ENCODE results near the gene PRICKLE2.

PRICKLE2 gene

DNA sequence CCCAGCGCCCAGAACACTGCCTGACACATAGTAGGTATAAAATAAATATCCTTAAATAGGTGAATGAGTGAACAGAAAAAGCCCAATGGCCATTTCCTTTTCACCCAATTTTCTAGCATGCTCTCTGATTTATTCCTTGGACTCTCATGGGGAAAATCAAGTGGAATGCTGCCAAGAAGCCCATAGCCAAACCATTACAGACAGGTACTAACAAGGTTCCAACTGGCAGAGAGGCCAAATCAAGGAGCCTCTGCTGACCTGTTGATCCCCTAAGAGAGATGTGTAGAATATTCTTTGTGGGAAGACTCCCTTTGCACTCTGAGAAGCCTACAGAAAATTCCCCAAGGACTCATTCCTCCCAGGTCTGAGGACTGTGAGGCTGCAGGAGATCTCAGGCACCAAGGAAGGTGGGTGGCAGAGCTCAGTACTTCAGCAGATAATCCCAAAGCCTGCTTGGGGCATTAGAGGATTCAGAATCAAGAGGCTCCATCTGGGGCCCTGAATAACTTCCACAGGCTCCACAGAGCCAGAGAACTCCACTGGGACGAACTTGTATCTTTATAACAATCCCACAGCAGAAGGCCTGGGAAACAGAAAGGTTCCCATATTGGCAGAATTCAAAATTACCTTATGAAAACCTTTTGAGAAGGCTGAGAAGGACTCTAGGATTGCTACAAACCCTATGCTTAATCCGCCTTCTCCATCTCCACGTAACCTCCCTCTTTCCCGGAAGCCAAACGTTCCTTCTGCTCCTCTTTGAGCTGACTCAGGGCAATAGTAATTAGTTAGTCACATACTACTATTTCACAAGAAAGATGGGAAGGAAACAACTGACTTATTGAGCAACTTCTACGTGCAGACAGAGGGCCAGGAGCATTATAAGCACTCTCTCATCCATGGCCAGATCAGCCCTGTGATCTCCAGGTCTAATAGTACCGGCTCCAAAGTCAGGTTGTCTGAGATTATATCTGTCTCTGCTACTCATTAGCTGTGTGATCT, 34.5 kb downstream of the PRICKLE2 start:
- DNase-seq (ENCODE audit: low read depth, low spot score): no peak

DNA sequence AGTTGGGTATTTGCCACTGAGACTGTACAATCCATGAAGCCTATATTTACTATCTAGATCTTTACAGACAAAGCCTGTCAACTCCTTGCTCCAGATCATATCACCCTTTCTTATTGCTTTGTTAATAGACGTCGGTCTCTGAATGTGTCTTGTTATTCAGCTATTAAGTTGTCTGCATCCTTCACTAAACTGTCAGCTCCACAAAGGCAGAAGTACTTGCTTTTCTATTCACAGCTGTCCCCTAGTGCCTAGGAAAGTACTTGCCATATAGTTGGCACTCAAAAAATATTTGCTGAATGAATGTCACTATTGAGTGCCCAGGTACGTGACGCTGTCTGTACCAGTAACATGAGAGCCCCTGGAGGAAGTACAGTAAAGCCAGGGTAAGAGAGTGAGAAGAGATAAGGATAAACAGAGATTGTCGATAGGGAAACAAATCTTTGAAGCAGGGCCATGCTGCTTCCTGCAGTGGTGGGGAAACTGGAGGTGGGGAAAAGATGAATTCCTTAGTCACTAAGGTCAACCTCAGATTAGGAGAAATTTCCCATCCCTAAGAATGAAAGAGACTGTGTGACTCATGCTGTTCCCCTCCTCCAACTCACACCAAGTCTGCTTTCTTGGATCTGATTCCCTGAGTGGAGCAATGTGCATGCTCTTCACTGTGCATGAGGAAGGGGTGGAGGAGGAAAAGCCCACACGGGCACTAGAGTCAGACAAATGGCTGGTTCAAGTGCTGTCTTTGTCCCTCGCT, 36.3 kb downstream of the PRICKLE2 start:
- no peak for DNase-seq (ENCODE audit: low read depth, low spot score)

DNA sequence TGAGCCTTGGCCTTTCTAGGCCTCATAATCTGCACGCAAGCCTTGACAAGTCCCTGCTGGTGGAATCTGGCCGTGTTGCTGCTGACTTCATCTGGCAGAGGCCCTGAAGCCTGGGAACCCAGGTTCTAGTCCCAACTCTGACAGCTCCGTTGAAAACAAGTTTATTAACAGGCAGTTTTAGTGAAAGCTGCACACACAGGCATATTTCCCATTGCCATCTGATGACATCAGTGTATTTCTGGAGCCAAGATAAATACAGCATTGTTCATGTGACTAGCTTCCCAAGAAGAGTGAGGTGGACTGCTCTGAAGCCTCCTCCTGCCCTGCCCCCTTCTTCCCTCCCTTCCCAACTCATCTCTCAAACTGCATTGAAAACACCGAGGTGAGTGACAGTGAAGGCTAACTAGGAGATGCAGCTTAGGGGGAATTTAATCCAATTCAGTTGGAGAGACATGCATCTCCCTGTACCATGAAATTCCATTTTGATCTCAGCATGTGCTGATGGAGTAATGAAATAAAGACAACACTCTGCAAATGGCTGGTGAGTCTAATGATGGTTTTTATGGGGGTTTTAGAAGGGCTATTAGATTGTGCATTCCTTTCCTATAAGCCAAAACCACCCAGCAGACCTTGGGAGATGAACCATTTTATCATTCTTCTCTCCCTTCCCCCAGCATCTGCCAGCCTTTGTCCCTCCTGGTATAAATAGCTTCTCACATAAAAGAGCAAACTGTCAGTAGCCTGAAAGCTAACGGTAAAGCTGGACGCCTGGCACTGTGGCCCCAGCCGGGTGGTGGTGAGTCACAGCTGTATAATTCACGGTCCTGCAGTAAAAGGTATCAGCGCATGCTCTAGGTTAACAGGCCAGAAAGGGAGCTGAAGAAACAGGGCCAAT, 38.0 kb downstream of the PRICKLE2 start:
- DNase-seq (ENCODE audit: low read depth, low spot score): no peak

- DNase-seq (ENCODE audit: low read depth, low spot score): no peak
Observed at GRCh38 chr3:64186667-64187064, 38.6 kb downstream of the PRICKLE2 start.

DNA sequence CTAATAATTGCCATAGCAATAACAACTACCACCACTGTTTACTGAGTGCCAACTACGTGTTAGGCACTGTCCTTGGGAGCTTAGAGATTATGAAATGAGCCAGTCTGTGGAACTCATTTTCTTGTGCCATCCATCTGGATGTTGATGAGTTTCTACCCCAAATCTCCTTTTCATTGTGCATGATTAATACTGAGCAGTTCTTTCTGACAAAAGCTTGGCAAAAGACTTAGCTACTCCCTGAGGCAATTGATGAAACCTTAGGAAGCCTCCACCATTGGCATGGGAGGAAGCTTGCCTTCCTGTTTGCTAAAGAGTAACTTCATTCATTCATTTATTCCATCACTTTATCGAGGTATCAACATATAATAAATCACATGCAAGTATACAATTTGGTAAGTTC, 39.8 kb downstream of the PRICKLE2 start:
- DNase-seq (ENCODE audit: low read depth, low spot score): no peak

GRCh38 chr3:64184621-64185020, 40.6 kb downstream of the PRICKLE2 start:
- no peak for DNase-seq (ENCODE audit: low read depth, low spot score)

DNA sequence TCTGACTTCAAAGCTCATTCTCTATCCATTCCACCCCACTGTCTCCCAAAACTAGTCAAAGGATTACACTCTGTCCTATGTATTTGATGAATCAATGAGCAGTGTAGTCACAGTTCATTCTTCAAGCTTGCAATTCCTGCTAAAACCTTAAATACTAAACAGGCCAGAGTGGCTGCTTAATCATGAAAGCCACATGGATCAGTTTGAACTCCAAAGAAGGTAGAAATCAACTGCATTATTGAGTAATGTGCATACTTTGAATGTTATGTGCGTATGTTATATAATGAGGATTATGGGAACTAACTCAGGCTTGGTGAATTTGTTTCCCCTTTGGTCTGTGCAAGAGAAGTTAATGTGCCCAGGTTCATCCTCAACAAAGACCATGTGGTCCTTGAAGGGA, 45.4 kb downstream of the PRICKLE2 start:
- DNase-seq (ENCODE audit: low read depth, low spot score): no peak

- DNase-seq (ENCODE audit: low read depth, low spot score): no peak
Observed at GRCh38 chr3:64179249-64179648, 46.0 kb downstream of the PRICKLE2 start.

DNA sequence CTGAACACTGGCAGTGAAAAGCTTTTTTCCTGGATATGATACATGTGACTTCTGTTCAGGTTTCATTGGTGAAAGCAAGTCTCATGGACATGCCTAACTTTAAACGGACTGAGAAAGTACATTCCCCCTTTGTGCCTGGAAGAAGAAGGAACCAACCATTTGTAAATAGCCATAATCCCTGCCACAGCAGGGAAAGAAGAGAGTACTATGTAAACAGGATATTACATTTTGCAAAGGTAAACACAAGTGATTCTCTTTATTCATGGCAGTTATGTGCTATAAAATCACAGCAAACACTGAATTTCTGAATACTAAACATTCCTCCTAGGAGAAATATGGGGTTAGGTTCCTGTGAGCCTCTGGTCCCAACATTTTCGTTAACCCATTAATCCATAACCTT, 46.8 kb downstream of the PRICKLE2 start:
- no peak for DNase-seq (ENCODE audit: low read depth, low spot score)

DNA sequence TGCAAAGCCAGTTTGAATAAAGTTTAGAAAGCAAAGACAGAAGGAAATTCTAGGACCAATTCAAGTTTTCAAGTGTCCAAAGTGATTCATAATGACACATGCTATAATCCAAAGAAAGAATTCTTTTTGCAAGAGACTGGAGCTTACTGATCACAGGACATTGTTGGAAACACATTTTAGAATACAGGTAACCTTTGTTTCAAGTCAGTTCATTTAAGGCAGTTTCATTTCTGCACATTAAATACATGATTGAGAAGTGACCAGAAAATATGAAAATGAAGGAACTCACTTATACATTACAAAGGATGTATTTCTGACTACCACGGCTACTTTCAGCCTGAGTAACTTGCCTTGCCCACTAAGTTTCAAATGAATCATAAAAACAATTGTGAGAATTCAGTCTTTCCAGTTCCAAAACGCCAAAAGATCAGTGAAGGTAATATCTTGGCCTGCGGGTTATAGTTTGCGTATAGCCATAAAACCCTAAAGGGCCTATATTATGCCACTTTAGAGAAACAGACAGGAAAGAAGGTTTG, 48.7 kb downstream of the PRICKLE2 start:
- DNase-seq (ENCODE audit: low read depth, low spot score): no peak

DNA sequence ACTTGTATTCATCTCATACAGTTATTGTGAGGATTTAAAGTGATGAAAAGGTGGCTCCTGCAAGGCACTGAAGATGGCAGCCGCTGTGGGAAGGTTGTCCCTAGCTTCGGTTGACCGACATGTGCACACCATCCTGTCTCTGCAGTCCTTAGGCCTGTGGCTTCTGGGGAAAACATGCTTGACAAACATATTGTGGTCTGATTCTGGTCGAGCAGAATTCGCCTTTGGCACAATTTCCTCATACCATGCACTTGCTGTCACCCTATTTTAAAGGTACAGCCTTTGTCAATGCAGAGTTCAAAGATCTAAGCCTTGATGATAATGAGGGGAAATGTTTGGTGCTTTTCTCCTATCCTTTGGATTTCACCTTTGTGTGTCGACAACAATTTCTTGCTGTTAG, 50.9 kb downstream of the PRICKLE2 start:
- no peak for DNase-seq (ENCODE audit: low read depth, low spot score)

DNA sequence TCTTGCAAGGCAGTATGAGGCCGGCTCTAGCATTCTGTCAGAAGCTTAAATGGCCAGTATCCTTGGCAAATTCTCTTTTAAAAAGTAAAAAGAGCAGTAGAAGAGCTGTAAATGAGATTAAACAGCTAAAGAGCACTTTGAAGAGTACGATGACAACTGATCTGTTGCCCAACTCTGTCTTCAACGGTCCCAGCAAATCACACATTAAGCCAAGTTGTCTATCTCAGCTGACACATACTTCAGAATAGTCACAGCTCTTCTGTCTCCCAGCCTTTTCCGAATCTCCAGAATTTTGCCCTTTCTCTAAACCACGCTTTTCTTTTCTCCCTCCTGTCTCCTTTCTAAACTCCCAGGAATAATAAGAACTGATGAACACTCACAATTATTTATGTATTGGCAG, 51.7 kb downstream of the PRICKLE2 start:
- DNase-seq (ENCODE audit: low read depth, low spot score): no peak

DNA sequence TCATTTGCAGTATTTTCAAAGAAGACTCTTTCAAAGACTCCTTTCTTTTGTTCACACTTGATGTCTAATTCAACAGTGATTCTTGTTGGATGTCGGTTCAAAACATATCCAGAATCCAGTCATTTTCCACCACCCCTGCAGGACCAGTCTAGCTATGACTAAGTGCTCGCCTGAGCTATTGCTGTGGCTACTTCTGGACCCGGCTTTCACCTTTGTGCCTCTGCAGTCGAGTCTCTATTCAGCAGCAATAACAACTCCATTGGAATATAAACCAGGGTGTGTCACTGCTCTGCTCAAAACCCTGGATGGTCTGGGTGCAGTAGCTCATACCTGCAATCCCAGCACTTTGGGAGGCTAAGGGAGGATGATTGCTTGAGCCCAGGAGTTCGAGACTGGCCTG, 55.0 kb downstream of the PRICKLE2 start:
- DNase-seq (ENCODE audit: low read depth, low spot score): no peak

GRCh38 chr3:64167868-64168267, 57.4 kb downstream of the PRICKLE2 start:
- no peak for DNase-seq (ENCODE audit: low read depth, low spot score)

- DNase-seq (ENCODE audit: low read depth, low spot score): no peak
Observed at GRCh38 chr3:64167351-64167750, 57.9 kb downstream of the PRICKLE2 start.

DNA sequence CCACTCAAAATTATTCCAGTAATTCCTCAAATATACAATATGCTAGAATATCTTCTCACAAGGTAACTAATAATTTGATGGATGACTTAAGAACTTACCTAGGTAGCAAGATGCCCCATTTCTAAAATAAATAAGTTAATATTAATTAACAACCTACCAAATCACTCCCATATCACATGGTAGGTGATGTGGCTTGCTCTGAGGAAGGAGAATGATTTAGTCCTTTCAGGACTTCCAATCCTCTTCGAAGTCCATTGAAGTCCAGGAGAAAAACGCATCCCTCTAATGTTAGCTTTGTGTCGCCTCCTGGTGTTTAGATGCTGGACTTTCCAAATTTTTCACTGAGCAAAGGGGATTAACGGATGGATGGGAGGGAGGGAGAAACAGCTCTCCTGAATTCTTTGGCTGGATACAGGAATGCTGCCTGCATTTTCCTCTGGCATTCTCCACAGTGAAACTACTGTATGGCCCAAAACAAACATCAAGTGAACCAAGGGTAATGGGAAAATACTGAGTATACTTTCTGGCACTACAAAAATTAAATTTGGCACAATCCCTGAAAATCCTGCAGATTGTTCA, 58.6 kb downstream of the PRICKLE2 start:
- DNase-seq (ENCODE audit: low read depth, low spot score): no peak

DNA sequence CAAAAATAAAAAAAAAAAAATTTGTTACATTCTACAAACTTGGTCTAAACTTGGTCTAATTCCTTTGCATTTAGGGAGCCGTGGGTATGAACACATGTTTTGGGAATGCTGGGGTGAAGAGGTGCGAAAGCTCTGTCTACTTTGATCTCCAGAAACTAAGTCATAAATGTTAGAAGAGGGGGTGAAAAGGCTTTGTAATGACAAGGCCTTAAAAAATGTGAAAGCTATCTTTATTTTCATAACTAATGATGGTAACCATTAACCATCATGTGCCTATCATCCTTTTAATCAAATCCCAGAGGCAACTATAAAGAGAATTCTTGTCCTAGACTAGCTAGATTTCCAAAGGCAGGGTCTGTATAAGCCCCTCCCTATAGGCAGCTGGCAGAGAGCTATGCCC, 60.9 kb downstream of the PRICKLE2 start:
- DNase-seq (ENCODE audit: low read depth, low spot score): no peak

DNA sequence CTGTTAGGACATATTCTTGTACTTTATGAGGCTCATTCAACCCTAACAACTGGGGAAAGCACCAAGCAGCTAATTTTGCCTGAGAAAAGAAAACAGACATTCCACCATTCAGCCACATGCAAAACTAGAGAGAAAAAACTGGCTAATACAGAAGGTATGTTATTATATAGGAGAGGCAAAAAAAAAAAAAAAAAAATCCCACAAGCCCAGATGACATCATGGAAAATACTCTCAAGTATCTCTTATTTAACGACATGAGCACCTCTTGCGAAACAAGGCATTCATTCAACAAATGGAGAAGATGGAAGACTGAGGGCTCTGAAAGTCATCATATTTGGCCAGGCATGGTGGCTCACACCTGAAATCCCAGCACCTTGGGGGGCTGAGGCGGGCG, 61.5 kb downstream of the PRICKLE2 start:
- DNase-seq (ENCODE audit: low read depth, low spot score): no peak

DNA sequence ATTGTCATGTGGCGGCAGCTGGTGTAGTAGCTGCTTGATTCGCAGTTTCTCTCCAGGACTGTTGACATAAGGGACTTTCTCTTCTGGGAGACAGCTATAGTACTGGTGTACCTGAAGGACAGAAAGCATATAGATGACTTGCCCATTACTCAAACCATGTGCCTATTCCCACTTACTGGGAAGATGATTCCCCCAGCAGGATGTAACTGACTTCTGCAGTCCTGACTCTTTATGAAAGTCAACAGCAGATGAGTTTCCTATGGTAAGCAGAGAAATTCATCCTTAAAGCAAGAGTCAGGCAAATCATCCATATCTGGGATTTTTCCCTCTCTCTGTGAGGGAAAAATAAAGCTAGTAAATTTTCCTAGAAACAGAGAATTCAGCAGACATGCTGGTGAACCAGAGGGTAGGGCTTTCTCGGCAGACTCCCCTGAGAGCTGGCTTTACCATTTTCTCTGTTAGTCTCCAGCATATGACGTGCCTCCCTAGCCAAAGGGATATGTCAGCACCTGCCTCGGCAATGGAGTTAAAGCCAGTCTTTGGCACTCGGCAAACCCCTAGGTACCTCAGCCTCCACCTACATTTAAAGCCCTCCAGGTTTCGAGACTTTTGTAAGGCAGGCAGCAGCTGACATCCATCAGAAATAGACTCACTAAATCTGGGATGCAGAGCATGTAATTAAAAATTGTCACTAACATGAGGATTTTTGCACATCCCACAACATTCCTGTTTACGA, 62.1 kb downstream of the PRICKLE2 start:
- no peak for DNase-seq (ENCODE audit: low read depth, low spot score)

- no peak for DNase-seq (ENCODE audit: low read depth, low spot score)
Observed at GRCh38 chr3:64161481-64161952, 63.7 kb downstream of the PRICKLE2 start.

Data from activated CD4-positive, CD25-positive, alpha-beta regulatory T cell treated with anti-CD3 and anti-CD28 coated beads, Interleukin-2, amount 50 U/mL, for 16 hours (primary cell).